HEK293 (cell line): ENCODE results near the gene LMNA.
A peak's percentile ranks its signal among the peaks of the same experiment; 100 is the strongest.

Experiments
- ELK4 ChIP-seq: IDR thresholded peaks from 2 replicates; pipeline ENCODE4 v1.6.1; 2011; ENCODE audit warnings: mild to moderate bottlenecking, low read depth, low read length, borderline replicate concordance
- KLF16 ChIP-seq: fragments of 450-650 bp; formaldehyde crosslinking; IDR thresholded peaks from 2 replicates; pipeline ENCODE4 v1.5.1; 2017; ENCODE audit warnings: missing biosample characterization, missing genetic modification characterization
- OSR2 ChIP-seq: fragments of 450-650 bp; formaldehyde crosslinking; IDR thresholded peaks from 2 replicates; pipeline ENCODE4 v1.5.1; 2016; ENCODE audit warnings: missing biosample characterization, missing genetic modification characterization
- OVOL3 ChIP-seq: fragments of 450-650 bp; formaldehyde crosslinking; IDR thresholded peaks from 2 replicates; pipeline ENCODE4 v1.5.1; 2016; ENCODE audit warnings: missing biosample characterization, missing genetic modification characterization
- PBX3 ChIP-seq: sonication (generic); formaldehyde crosslinking; IDR thresholded peaks from 2 replicates; pipeline ENCODE4 v1.8.1; 2022; ENCODE audit warnings: mild to moderate bottlenecking, moderate library complexity, missing genetic modification reagents
- SP3 ChIP-seq: fragments of 450-650 bp; formaldehyde crosslinking; IDR thresholded peaks from 2 replicates; pipeline ENCODE4 v1.5.1; 2016; ENCODE audit warnings: missing biosample characterization, missing genetic modification characterization
- SP7 ChIP-seq: fragments of 450-650 bp; formaldehyde crosslinking; IDR thresholded peaks from 2 replicates; pipeline ENCODE4 v1.5.1; 2016; ENCODE audit warnings: missing biosample characterization, missing genetic modification characterization
- ZFP37 ChIP-seq: fragments of 450-650 bp; formaldehyde crosslinking; IDR thresholded peaks from 2 replicates; pipeline ENCODE4 v1.5.1; 2016; ENCODE audit warnings: missing biosample characterization, missing genetic modification characterization
- ZFP41 ChIP-seq: fragments of 450-650 bp; formaldehyde crosslinking; IDR thresholded peaks from 2 replicates; pipeline ENCODE4 v1.5.1; 2016; ENCODE audit warnings: missing biosample characterization, missing genetic modification characterization, borderline replicate concordance
- ZNF10 ChIP-seq: fragments of 450-650 bp; formaldehyde crosslinking; IDR thresholded peaks from 2 replicates; pipeline ENCODE4 v1.5.1; 2017; ENCODE audit warnings: missing biosample characterization, missing genetic modification characterization
- ZNF202 ChIP-seq: fragments of 450-650 bp; formaldehyde crosslinking; IDR thresholded peaks from 2 replicates; pipeline ENCODE4 v1.5.1; 2016; ENCODE audit warnings: missing biosample characterization, missing genetic modification characterization, borderline replicate concordance
- ZNF37A ChIP-seq: fragments of 450-650 bp; IDR thresholded peaks from 2 replicates; pipeline ENCODE4 v1.5.1; 2018; ENCODE audit warnings: missing biosample characterization, missing genetic modification characterization
- ZNF398 ChIP-seq: fragments of 450-650 bp; formaldehyde crosslinking; IDR thresholded peaks from 2 replicates; pipeline ENCODE4 v1.5.1; 2017; ENCODE audit warnings: missing biosample characterization, missing genetic modification characterization
- ZNF404 ChIP-seq: fragments of 450-650 bp; formaldehyde crosslinking; IDR thresholded peaks from 2 replicates; pipeline ENCODE4 v1.5.1; 2017; ENCODE audit warnings: missing biosample characterization, missing genetic modification characterization
- ZNF423 ChIP-seq: fragments of 450-650 bp; formaldehyde crosslinking; IDR thresholded peaks from 2 replicates; pipeline ENCODE4 v1.5.1; 2016; ENCODE audit warnings: missing biosample characterization, missing genetic modification characterization
- ZNF488 ChIP-seq: fragments of 450-650 bp; formaldehyde crosslinking; IDR thresholded peaks from 2 replicates; pipeline ENCODE4 v1.5.1; 2016; ENCODE audit warnings: missing biosample characterization, missing genetic modification characterization
- ZNF544 ChIP-seq: fragments of 450-650 bp; formaldehyde crosslinking; IDR thresholded peaks from 2 replicates; pipeline ENCODE4 v1.5.0; 2017; ENCODE audit warnings: missing biosample characterization, missing genetic modification characterization
- ZNF624 ChIP-seq: fragments of 450-650 bp; formaldehyde crosslinking; IDR thresholded peaks from 2 replicates; pipeline ENCODE4 v1.5.1; 2017; ENCODE audit warnings: missing biosample characterization, missing genetic modification characterization
- ZNF654 ChIP-seq: fragments of 450-650 bp; formaldehyde crosslinking; IDR thresholded peaks from 2 replicates; pipeline ENCODE4 v1.5.1; 2016; ENCODE audit warnings: low read depth, missing biosample characterization, missing genetic modification characterization
- ZNF707 ChIP-seq: fragments of 450-650 bp; formaldehyde crosslinking; IDR thresholded peaks from 2 replicates; pipeline ENCODE4 v1.5.1; 2016; ENCODE audit warnings: missing biosample characterization, missing genetic modification characterization
- ZNF776 ChIP-seq: fragments of 450-650 bp; formaldehyde crosslinking; IDR thresholded peaks from 2 replicates; pipeline ENCODE4 v1.5.0; 2017; ENCODE audit warnings: missing biosample characterization, missing genetic modification characterization, borderline replicate concordance
- ZNF785 ChIP-seq: fragments of 450-650 bp; formaldehyde crosslinking; IDR thresholded peaks from 2 replicates; pipeline ENCODE4 v1.5.1; 2016; ENCODE audit warnings: missing biosample characterization, missing genetic modification characterization
- ZSCAN4 ChIP-seq: fragments of 450-650 bp; formaldehyde crosslinking; IDR thresholded peaks from 2 replicates; pipeline ENCODE4 v1.5.1; 2017; ENCODE audit warnings: missing biosample characterization, missing genetic modification characterization
- ZSCAN5A ChIP-seq: fragments of 450-650 bp; formaldehyde crosslinking; IDR thresholded peaks from 2 replicates; pipeline ENCODE4 v1.5.1; 2016; ENCODE audit warnings: missing biosample characterization, missing genetic modification characterization
- TF ChIP-seq, protein P1 (sequence below): fragments of 450-650 bp; formaldehyde crosslinking; IDR thresholded peaks from 2 replicates; pipeline ENCODE4 v1.5.1; 2017; ENCODE audit warnings: missing biosample characterization, mild to moderate bottlenecking, missing genetic modification characterization, moderate library complexity
- TF ChIP-seq, protein P2 (sequence below): fragments of 450-650 bp; formaldehyde crosslinking; IDR thresholded peaks from 2 replicates; pipeline ENCODE4 v1.5.1; 2016; ENCODE audit warnings: missing biosample characterization, missing genetic modification characterization
- TF ChIP-seq, protein P3 (sequence below): fragments of 450-650 bp; formaldehyde crosslinking; optimal IDR thresholded peaks from 2 replicates; pipeline ENCODE3; 2016; ENCODE audit warnings: missing biosample characterization, mild to moderate bottlenecking, missing genetic modification characterization

LMNA gene

GRCh38 chr1:156096640-156097391 lies 17.7 kb upstream of the LMNA start (continued):
- TF ChIP-seq SP7 (tag by site-specific recombination) (peak; percentile 39; the same call in 1 of the 2 replicates), ZNF404 (no peak), ZFP37 (tag by site-specific recombination) (0 out of 2 replicates have a peak, but pooled peaks have one; percentile 35), ZNF398 (tag by site-specific recombination) (no peak), KLF16 (tag by site-specific recombination) (no peak), OVOL3 (tag by site-specific recombination) (no peak), ZNF776 (tag by site-specific recombination) (no peak), ZNF37A (tag by site-specific recombination) (no peak), ZNF10 (tag by site-specific recombination) (no peak), ZNF544 (tag by site-specific recombination) (no peak), ZNF202 (tag by site-specific recombination) (no peak), ZNF654 (tag by site-specific recombination) (peak; percentile 72; the same call in 1 of the 2 replicates), PBX3 (CRISPR knock-in tag) (0 out of 2 replicates have a peak, but pooled peaks have one; percentile 19), SP3 (tag by site-specific recombination) (no peak), ELK4 (no peak), ZNF707 (tag by site-specific recombination) (no peak), ZNF785 (tag by site-specific recombination) (no peak), OSR2 (tag by site-specific recombination) (no peak), ZNF624 (tag by site-specific recombination) (no peak), ZFP41 (tag by site-specific recombination) (no peak), ZSCAN5A (tag by site-specific recombination) (no peak), ZNF488 (tag by site-specific recombination) (no peak), ZNF423 (tag by site-specific recombination) (no peak), ZSCAN4 (tag by site-specific recombination) (no peak)
- TF ChIP-seq, protein P1, sequence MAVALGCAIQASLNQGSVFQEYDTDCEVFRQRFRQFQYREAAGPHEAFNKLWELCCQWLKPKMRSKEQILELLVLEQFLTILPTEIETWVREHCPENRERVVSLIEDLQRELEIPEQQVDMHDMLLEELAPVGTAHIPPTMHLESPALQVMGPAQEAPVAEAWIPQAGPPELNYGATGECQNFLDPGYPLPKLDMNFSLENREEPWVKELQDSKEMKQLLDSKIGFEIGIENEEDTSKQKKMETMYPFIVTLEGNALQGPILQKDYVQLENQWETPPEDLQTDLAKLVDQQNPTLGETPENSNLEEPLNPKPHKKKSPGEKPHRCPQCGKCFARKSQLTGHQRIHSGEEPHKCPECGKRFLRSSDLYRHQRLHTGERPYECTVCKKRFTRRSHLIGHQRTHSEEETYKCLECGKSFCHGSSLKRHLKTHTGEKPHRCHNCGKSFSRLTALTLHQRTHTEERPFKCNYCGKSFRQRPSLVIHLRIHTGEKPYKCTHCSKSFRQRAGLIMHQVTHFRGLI (tag by site-specific recombination), result no peak
- TF ChIP-seq, protein P2, sequence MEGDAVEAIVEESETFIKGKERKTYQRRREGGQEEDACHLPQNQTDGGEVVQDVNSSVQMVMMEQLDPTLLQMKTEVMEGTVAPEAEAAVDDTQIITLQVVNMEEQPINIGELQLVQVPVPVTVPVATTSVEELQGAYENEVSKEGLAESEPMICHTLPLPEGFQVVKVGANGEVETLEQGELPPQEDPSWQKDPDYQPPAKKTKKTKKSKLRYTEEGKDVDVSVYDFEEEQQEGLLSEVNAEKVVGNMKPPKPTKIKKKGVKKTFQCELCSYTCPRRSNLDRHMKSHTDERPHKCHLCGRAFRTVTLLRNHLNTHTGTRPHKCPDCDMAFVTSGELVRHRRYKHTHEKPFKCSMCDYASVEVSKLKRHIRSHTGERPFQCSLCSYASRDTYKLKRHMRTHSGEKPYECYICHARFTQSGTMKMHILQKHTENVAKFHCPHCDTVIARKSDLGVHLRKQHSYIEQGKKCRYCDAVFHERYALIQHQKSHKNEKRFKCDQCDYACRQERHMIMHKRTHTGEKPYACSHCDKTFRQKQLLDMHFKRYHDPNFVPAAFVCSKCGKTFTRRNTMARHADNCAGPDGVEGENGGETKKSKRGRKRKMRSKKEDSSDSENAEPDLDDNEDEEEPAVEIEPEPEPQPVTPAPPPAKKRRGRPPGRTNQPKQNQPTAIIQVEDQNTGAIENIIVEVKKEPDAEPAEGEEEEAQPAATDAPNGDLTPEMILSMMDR (tag by site-specific recombination), result peak; percentile 93
- TF ChIP-seq, protein P3, sequence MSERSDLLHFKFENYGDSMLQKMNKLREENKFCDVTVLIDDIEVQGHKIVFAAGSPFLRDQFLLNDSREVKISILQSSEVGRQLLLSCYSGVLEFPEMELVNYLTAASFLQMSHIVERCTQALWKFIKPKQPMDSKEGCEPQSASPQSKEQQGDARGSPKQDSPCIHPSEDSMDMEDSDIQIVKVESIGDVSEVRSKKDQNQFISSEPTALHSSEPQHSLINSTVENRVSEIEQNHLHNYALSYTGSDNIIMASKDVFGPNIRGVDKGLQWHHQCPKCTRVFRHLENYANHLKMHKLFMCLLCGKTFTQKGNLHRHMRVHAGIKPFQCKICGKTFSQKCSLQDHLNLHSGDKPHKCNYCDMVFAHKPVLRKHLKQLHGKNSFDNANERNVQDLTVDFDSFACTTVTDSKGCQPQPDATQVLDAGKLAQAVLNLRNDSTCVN, result no peak
